ENCODE results near the gene RGS17. TPM values are rescaled to one million over a fixed set of nuclear protein-coding genes. Genes with fewer than 3 reads are reported as not detected.

Gene RGS17
- total and polyA plus RNA-seq, 2 of the 13 experiments (the other 11 are each of a cell fraction or from before 2014, with no cell fraction given) = 0.04 TPM; not detected in 1

DNA sequence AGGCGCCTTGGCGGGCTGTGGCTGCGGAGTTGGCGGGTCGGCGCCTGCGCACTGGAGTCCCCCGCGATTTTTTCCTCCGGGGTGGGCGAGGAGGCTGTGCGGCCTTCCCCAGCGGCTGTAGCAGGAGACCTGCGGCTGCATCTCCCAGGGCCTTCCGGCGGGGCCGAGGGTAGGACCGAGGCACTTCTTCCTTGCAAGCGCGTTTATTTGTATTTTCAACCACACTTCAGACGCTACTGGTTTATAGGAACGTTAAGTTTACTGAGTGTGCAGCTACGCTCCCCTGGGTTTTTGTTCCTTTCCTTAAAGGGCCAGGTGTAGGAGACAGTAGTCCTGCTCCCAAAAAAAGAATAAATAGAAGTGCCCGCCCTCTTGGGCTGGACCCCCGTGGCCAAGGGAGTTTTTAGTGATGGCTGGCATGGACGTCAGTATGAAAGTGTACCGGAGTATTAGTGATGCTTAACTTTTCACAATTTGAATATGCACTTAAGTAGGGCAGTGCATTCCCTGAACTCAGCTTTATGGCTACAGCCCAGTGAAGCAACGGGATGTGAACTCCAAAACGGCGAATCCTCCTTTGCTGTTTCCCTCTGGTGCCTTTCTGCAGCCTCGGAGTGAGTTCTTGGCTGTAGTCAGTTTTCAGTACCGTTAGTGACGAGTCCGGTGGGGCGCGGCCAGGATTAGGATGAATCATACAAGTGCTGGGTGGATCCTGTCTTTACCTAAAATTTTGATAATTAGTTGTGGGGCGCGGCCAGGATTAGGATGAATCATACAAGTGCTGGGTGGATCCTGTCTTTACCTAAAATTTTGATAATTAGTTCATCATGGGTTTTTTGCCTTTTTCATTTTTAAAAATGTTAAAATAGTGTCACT is 147.2 kb downstream of the RGS17 start (continued):
- 0 out of 2 replicates have a peak, but pooled peaks have one; percentile 4 for TF ChIP-seq ZNF503 (CRISPR knock-in tag; IDR thresholded peaks at IDR 0.05)
- no peak for TF ChIP-seq HHEX (CRISPR knock-in tag; IDR thresholded peaks at IDR 0.05)
- TF ChIP-seq ZNF451 (CRISPR knock-in tag; IDR thresholded peaks at IDR 0.05) = 0 out of 2 replicates have a peak, but pooled peaks have one; percentile 46
- no peak; the same call in 1 of the 2 replicates for TF ChIP-seq MXD3 (CRISPR knock-in tag; IDR thresholded peaks at IDR 0.05)
- TF ChIP-seq ZNF879 (CRISPR knock-in tag; IDR thresholded peaks at IDR 0.05) = peak; percentile 20; the same call in 1 of the 2 replicates
- peak; percentile 20; the same call in 1 of the 3 replicates for TF ChIP-seq MXI1 (IDR thresholded peaks at IDR 0.05; ENCODE audit: borderline replicate concordance, low read depth, low read length)
- TF ChIP-seq ZNF383 (CRISPR knock-in tag; IDR thresholded peaks at IDR 0.05; ENCODE audit: borderline replicate concordance) = no peak
- TF ChIP-seq, protein P1, sequence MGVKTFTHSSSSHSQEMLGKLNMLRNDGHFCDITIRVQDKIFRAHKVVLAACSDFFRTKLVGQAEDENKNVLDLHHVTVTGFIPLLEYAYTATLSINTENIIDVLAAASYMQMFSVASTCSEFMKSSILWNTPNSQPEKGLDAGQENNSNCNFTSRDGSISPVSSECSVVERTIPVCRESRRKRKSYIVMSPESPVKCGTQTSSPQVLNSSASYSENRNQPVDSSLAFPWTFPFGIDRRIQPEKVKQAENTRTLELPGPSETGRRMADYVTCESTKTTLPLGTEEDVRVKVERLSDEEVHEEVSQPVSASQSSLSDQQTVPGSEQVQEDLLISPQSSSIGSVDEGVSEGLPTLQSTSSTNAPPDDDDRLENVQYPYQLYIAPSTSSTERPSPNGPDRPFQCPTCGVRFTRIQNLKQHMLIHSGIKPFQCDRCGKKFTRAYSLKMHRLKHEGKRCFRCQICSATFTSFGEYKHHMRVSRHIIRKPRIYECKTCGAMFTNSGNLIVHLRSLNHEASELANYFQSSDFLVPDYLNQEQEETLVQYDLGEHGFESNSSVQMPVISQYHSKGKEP (CRISPR knock-in tag; IDR thresholded peaks at IDR 0.05) = no peak
- TF ChIP-seq ZNF891 (CRISPR knock-in tag; IDR thresholded peaks at IDR 0.05) = no peak; the same call in 1 of the 2 replicates
- TF ChIP-seq JARID2 (CRISPR knock-in tag; IDR thresholded peaks at IDR 0.05; ENCODE audit: insufficient replicate concordance) = no peak
- TF ChIP-seq ZFP91 (CRISPR knock-in tag; IDR thresholded peaks at IDR 0.05; ENCODE audit: borderline replicate concordance) = peak; percentile 96; the same call in 1 of the 2 replicates
- peak; percentile 81 for TF ChIP-seq HIVEP1 (CRISPR knock-in tag; IDR thresholded peaks at IDR 0.05)
- TF ChIP-seq ZBTB34 (CRISPR knock-in tag; IDR thresholded peaks at IDR 0.05) = no peak
- TF ChIP-seq KLF12 (CRISPR knock-in tag; IDR thresholded peaks at IDR 0.05; ENCODE audit: borderline replicate concordance) = no peak
- no peak for TF ChIP-seq STAG1 (CRISPR knock-in tag; IDR thresholded peaks at IDR 0.05)
- TF ChIP-seq ZNF260 (CRISPR knock-in tag; IDR thresholded peaks at IDR 0.05; ENCODE audit: borderline replicate concordance, low read depth) = no peak
- TF ChIP-seq AGO1 (IDR thresholded peaks at IDR 0.05; ENCODE audit: low read depth, low read length, poor library complexity, severe bottlenecking) = peak; percentile 80
- no peak for TF ChIP-seq HMGA1 (CRISPR knock-in tag; conservative IDR thresholded peaks at IDR 0.05)
- no peak for TF ChIP-seq ZNF230 (CRISPR knock-in tag; IDR thresholded peaks at IDR 0.05)
- no peak; a peak in 1 of 4 replicates for TF ChIP-seq EP300 (IDR thresholded peaks at IDR 0.05; ENCODE audit: low read depth in 2 of 2, low read length in 2 of 2)
- TF ChIP-seq EP300 (CRISPR knock-in tag; IDR thresholded peaks at IDR 0.05; ENCODE audit: borderline replicate concordance) = no peak
